Spleen (tissue), 7 donors: ENCODE measurements around the gene RNF14.

ENCODE experiments used
- CTCF ChIP-seq, 11 experiments: fragments of 200-600 bp in 7 of 11; fragments of 450-650 bp in 4 of 11; sonication (generic) in 4 of 11; IDR thresholded peaks in 8 of 11; conservative IDR thresholded peaks in 3 of 11; 1 replicate in 7 of 11; 2 replicates in 4 of 11; pipeline versions ENCODE4 v1.4.0 to v1.8.0; 2016 to 2021; ENCODE audit warnings: antibody characterized with exemption in 11 of 11, inconsistent platforms in 4 of 11, mild to moderate bottlenecking in 1 of 11
- POLR2A ChIP-seq, 3 donors: fragments of 450-650 bp; IDR thresholded peaks; one replicate each; pipeline ENCODE4 v1.5.1; 2017; ENCODE audit warnings: antibody characterized with exemption in 3 of 3, mild to moderate bottlenecking in 1 of 3
- donor health status: DM: no; HTN: no; CAD: no; lungs with moderate emphysema.
- donor health status: DM: no; HTN: no; CAD: no.
- donor health status: DM: no; HTN: no; CAD: no.

- TF ChIP-seq CTCF (IDR thresholded peaks at IDR 0.05 in 8 of 11, conservative IDR thresholded peaks at IDR 0.05 in 3 of 11) = no peak
- no peak for TF ChIP-seq POLR2A (IDR thresholded peaks at IDR 0.05)
Measured at GRCh38 chr5:142003266-142003800, 34.4 kb downstream of the RNF14 start.
